Esophagus muscularis mucosa (tissue), 4 donors: Measurements from ENCODE around the gene USP15. TPM values are rescaled to one million over a fixed set of nuclear protein-coding genes. Genes with fewer than 3 reads are reported as not detected.

Experiments
- DNase-seq: peaks from one replicate; pipeline ENCODE4 v3.0.0-alpha.2; 2017; ENCODE audit errors: extremely low spot score
- H3K27ac ChIP-seq, 4 donors: fragments of 200-600 bp; sonication (generic); replicated peaks in 1 of 4; 1 replicate in 3 of 4; 2 replicates in 1 of 4; pipeline ENCODE4 v1.5.1; 2016 to 2019; ENCODE audit warnings: mild to moderate bottlenecking in 1 of 4
- H3K27me3 ChIP-seq, 4 donors: fragments of 200-600 bp; sonication (generic); one replicate each; pipeline versions ENCODE4 v1.5.1 to v1.6.0; 2016 to 2019
- H3K36me3 ChIP-seq, 4 donors: fragments of 200-600 bp; sonication (generic); one replicate each; pipeline ENCODE4 v1.5.1; 2016 to 2019
- H3K4me1 ChIP-seq, 4 donors: fragments of 200-600 bp; sonication (generic); one replicate each; pipeline ENCODE4 v1.5.1; 2016 to 2019
- H3K4me3 ChIP-seq, 4 donors: fragments of 200-600 bp; sonication (generic); 1 replicate in 2 of 4; 2 replicates in 2 of 4; pipeline ENCODE4 v1.5.1; 2016 to 2019; ENCODE audit warnings: mild to moderate bottlenecking in 4 of 4, moderate library complexity in 1 of 4
- H3K9me3 ChIP-seq, 4 donors: fragments of 200-600 bp; sonication (generic); 1 replicate in 3 of 4; 2 replicates in 1 of 4; pipeline ENCODE4 v1.5.1; 2016 to 2019
- CTCF ChIP-seq, 3 experiments: fragments of 200-600 bp in 2 of 3; fragments of 450-650 bp in 1 of 3; sonication (generic) in 2 of 3; IDR thresholded peaks; one replicate each; pipeline ENCODE4 v1.5.1; 2017 to 2019; ENCODE audit warnings: antibody characterized with exemption in 3 of 3, mild to moderate bottlenecking in 2 of 3, moderate library complexity in 1 of 3
- EP300 ChIP-seq: sonication (generic); formaldehyde crosslinking; IDR thresholded peaks from one replicate; pipeline ENCODE4 v1.6.1; 2017; ENCODE audit warnings: antibody characterized with exemption
- POLR2A ChIP-seq: fragments of 450-650 bp; IDR thresholded peaks from one replicate; pipeline ENCODE4 v1.6.1; 2017; ENCODE audit warnings: antibody characterized with exemption, moderate library complexity, mild to moderate bottlenecking, low read depth
- POLR2AphosphoS5 ChIP-seq, 2 donors: sonication (generic); formaldehyde crosslinking; IDR thresholded peaks; one replicate each; pipeline ENCODE4 v1.6.1; 2017; ENCODE audit warnings: antibody characterized with exemption in 2 of 2
- WGBS: methylation state at CpG from one replicate; pipeline ENCODE4 v1.1.5; 2018; 5-methylcytosine and 5-hydroxymethylcytosine counted together
- intact Hi-C: fragments of 100-400 bp; cut with DNase I; formaldehyde crosslinking; loops from one replicate; pipeline ENCODE4 v1.15.1; 2023
- total RNA-seq, 4 donors: library from RNA; depleted of rRNA; stranded (reverse); fragments of >200 nt; gene quantifications; one replicate each; pipeline versions ENCODE4 v1.1.0 to v1.2.1, GENCODE V29; 2016

Gene USP15
- total RNA-seq, 4 donors from 2014 or later = 38.0 to 78.5 (median 49.9) TPM

- Histone ChIP-seq H3K27me3 (peaks cover 0 to 30% (median 4%) of the 10 kb centered on the region in 4 donors), H3K4me1 (peaks cover 0 to under 1% (median 0%) of the 10 kb centered on the region in 4 donors), H3K27ac (no peak overlapping the region), H3K36me3 (no peaks in the 10 kb centered on the region), H3K9me3 (peaks cover 0 to 23% (median 13%) of the 10 kb centered on the region in 4 donors), H3K4me3 (no peak overlapping the region)
- DNase-seq = no peak
- no peak for TF ChIP-seq CTCF (IDR thresholded peaks at IDR 0.05)
- no peak for TF ChIP-seq POLR2A
- no peak for TF ChIP-seq EP300
- no peak for TF ChIP-seq POLR2AphosphoS5 (IDR thresholded peaks at IDR 0.05)
- intact Hi-C loops = no loop called here
Measured at GRCh38 chr12:62429457-62429856, 169.3 kb downstream of the USP15 start.

- Histone ChIP-seq H3K4me3 (peak overlapping the region; percentile 41 to 59 (median 50)), H3K36me3 (no peaks in the 10 kb centered on the region), H3K27ac (no peak overlapping the region), H3K4me1 (peaks cover 11 to 18% (median 15%) of the 10 kb centered on the region in 4 donors), H3K27me3 (peaks cover 0 to 42% (median 4%) of the 10 kb centered on the region in 4 donors), H3K9me3 (peaks cover 0 to 3% (median 0%) of the 10 kb centered on the region in 4 donors)
- no peak for DNase-seq
- TF ChIP-seq CTCF (IDR thresholded peaks at IDR 0.05) (no peak), EP300 (no peak), POLR2A (no peak), POLR2AphosphoS5 (IDR thresholded peaks at IDR 0.05) (no peak)
- 37% methylated on average over 16 of the region's 16 CpGs for WGBS
- intact Hi-C loops = loop anchor here (5.0 kb wide), 2 partner anchors 103 to 363 kb away; no protein-coding TSS in a partner anchor
Measured at GRCh38 chr12:62434494-62435302, 174.5 kb downstream of the USP15 start.

GRCh38 chr12:62435303-62436163, 175.3 kb downstream of the USP15 start:
- TF ChIP-seq POLR2A = no peak
- TF ChIP-seq POLR2AphosphoS5 (IDR thresholded peaks at IDR 0.05) = no peak
- TF ChIP-seq CTCF (IDR thresholded peaks at IDR 0.05) = peak; percentile 20 to 46 (median 25)
- no peak for TF ChIP-seq EP300
- WGBS = 2% methylated on average over 22 of the region's 29 CpGs
- Histone ChIP-seq H3K27me3 (peaks cover 0 to 33% (median 4%) of the 10 kb centered on the region in 4 donors), H3K4me1 (peaks cover 11 to 18% (median 15%) of the 10 kb centered on the region in 4 donors), H3K27ac (no peak overlapping the region), H3K9me3 (peaks cover 0 to under 1% (median under 1%) of the 10 kb centered on the region in 4 donors), H3K4me3 (peak overlapping the region; percentile 41 to 59 (median 50)), H3K36me3 (no peaks in the 10 kb centered on the region)
- intact Hi-C loops = loop anchor here (5.0 kb wide), 2 partner anchors 102 to 362 kb away; no protein-coding TSS in a partner anchor
- DNase-seq = no peak

- no peak for DNase-seq
- TF ChIP-seq POLR2AphosphoS5 (IDR thresholded peaks at IDR 0.05) = no peak
- no peak for TF ChIP-seq CTCF (IDR thresholded peaks at IDR 0.05)
- TF ChIP-seq POLR2A = no peak
- no peak for TF ChIP-seq EP300
- Histone ChIP-seq H3K4me3 (peak overlapping the region in 2 of 4 donors; percentile 48 to 52), H3K27ac (no peak overlapping the region), H3K36me3 (no peaks in the 10 kb centered on the region), H3K4me1 (peaks cover 11 to 18% (median 15%) of the 10 kb centered on the region in 4 donors), H3K9me3 (peaks cover 0 to 7% (median 3%) of the 10 kb centered on the region in 4 donors), H3K27me3 (peaks cover 0 to 28% (median 4%) of the 10 kb centered on the region in 4 donors)
- intact Hi-C loops = loop anchor here (5.0 kb wide), 2 partner anchors 101 to 361 kb away; no protein-coding TSS in a partner anchor
- WGBS = 100% methylated on average over 1 of the region's 12 CpGs
Measured at GRCh38 chr12:62436164-62436503, 175.9 kb downstream of the USP15 start.
